NB4 (cell line): ENCODE data around the gene ARHGEF16.

Source experiments
- POLR2A ChIP-seq: IDR thresholded peaks from 2 replicates; pipeline ENCODE4 v1.6.1; 2011; ENCODE audit warnings: mild to moderate bottlenecking; ENCODE audit not compliant: insufficient read length; ENCODE audit errors: extremely low read depth
- TF ChIP-seq, protein P1 (sequence below): IDR thresholded peaks from one replicate; pipeline ENCODE4 v1.5.1; 2012; ENCODE audit warnings: low read depth, low read length
- TF ChIP-seq, protein P2 (sequence below): IDR thresholded peaks from 2 replicates; pipeline ENCODE4 v1.6.1; 2011; ENCODE audit warnings: low read depth, low read length

DNA sequence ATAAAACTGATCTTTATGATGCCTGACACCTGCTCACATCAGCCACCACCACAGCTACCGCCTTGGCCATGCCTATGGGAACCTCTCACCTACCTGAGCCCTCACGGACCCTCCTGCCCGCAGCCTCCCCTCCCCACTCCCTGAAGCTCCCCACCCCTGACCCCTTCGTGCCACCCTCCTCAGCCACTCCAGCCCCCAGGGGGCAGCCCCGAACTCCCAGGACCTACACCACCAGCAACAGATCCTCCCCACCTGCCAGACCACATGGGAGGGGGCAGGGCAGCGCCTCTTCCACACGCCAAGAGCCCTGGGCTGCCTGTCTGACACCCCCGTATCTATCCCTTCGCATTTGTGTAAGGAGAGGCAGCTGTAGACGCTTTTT lies 14.2 kb upstream of the ARHGEF16 start:
- TF ChIP-seq, protein P1, sequence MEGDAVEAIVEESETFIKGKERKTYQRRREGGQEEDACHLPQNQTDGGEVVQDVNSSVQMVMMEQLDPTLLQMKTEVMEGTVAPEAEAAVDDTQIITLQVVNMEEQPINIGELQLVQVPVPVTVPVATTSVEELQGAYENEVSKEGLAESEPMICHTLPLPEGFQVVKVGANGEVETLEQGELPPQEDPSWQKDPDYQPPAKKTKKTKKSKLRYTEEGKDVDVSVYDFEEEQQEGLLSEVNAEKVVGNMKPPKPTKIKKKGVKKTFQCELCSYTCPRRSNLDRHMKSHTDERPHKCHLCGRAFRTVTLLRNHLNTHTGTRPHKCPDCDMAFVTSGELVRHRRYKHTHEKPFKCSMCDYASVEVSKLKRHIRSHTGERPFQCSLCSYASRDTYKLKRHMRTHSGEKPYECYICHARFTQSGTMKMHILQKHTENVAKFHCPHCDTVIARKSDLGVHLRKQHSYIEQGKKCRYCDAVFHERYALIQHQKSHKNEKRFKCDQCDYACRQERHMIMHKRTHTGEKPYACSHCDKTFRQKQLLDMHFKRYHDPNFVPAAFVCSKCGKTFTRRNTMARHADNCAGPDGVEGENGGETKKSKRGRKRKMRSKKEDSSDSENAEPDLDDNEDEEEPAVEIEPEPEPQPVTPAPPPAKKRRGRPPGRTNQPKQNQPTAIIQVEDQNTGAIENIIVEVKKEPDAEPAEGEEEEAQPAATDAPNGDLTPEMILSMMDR, result no peak
- no peak for TF ChIP-seq POLR2A
- TF ChIP-seq, protein P2, sequence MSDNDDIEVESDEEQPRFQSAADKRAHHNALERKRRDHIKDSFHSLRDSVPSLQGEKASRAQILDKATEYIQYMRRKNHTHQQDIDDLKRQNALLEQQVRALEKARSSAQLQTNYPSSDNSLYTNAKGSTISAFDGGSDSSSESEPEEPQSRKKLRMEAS, result no peak
